Naive thymus-derived CD4-positive, alpha-beta T cell (primary cell): Measurements from ENCODE around the gene EIF4E1B. TPM values are rescaled to one million over a fixed set of nuclear protein-coding genes. Genes with fewer than 3 reads are reported as not detected.

ENCODE experiments used
- ATAC-seq: fragments of 150-1000 bp; cut with Tn5 transposase; 2 replicates; pipeline ENCODE4 v1.10.0; 2021; ENCODE audit warnings: mild to moderate bottlenecking, moderate library complexity
- CTCF ChIA-PET: fragments of 350-600 bp; sonication (Branson Sonifier 250); formaldehyde crosslinking; loops from one replicate; lab custom pipeline; 2021; ENCODE audit warnings: antibody characterized with exemption; lab: Charles Lee
- POLR2A ChIA-PET: fragments of 350-600 bp; sonication (Branson Sonifier 250); formaldehyde crosslinking; loops from one replicate; lab custom pipeline; 2021; ENCODE audit warnings: antibody characterized with exemption, inconsistent platforms; lab: Charles Lee
- DNase-seq, 9 donors: peaks; one replicate each; pipeline versions ENCODE4 v3.0.0 to v3.0.0-alpha.2; 2020 to 2022; ENCODE audit warnings: mixed read lengths in 1 of 9
- H3K27ac ChIP-seq: one replicate; pipeline ENCODE4 v1.7.0; 2013; ENCODE audit warnings: mild to moderate bottlenecking, low read depth, low read length, moderate library complexity
- H3K27me3 ChIP-seq, 2 donors: one replicate each; pipeline ENCODE4 v1.7.0; 2013; ENCODE audit warnings: low read length in 2 of 2, mild to moderate bottlenecking in 2 of 2, moderate library complexity in 2 of 2; ENCODE audit not compliant: control insufficient read depth in 2 of 2, insufficient read depth in 2 of 2
- H3K36me3 ChIP-seq, 3 experiments: 1 replicate in 2 of 3; 2 replicates in 1 of 3; pipeline ENCODE4 v1.7.0; 2013; ENCODE audit warnings: low read length in 3 of 3, mild to moderate bottlenecking in 3 of 3, moderate library complexity in 1 of 3; ENCODE audit not compliant: insufficient read depth in 3 of 3, control insufficient read depth in 2 of 3
- H3K4me1 ChIP-seq, 2 donors: one replicate each; pipeline ENCODE4 v1.7.0; 2013; ENCODE audit warnings: low read length in 2 of 2, mild to moderate bottlenecking in 2 of 2, moderate library complexity in 1 of 2; ENCODE audit not compliant: control insufficient read depth in 2 of 2, insufficient read depth in 2 of 2
- H3K4me3 ChIP-seq: 2 replicates; pipeline ENCODE4 v1.7.0; 2013; ENCODE audit warnings: mild to moderate bottlenecking, low read length
- H3K9me3 ChIP-seq, 3 experiments: 1 replicate in 2 of 3; 2 replicates in 1 of 3; pipeline ENCODE4 v1.7.0; 2013; ENCODE audit warnings: low read length in 3 of 3; ENCODE audit not compliant: control insufficient read depth in 2 of 3
- H3K27ac Mint-ChIP-seq, 9 donors: one replicate each; pipeline ENCODE4 v1.8.0; 2020 to 2022; ENCODE audit warnings: mixed read lengths in 9 of 9, mild to moderate bottlenecking in 8 of 9, moderate library complexity in 5 of 9, inconsistent platforms in 2 of 9
- H3K27me3 Mint-ChIP-seq, 5 donors: one replicate each; pipeline ENCODE4 v1.8.0; 2021 to 2022; ENCODE audit warnings: mixed read lengths in 5 of 5, mild to moderate bottlenecking in 1 of 5
- H3K36me3 Mint-ChIP-seq, 5 donors: one replicate each; pipeline ENCODE4 v1.8.0; 2020 to 2022; ENCODE audit warnings: mixed read lengths in 5 of 5, mild to moderate bottlenecking in 3 of 5, inconsistent platforms in 1 of 5
- H3K4me1 Mint-ChIP-seq, 7 donors: one replicate each; pipeline ENCODE4 v1.8.0; 2020 to 2022; ENCODE audit warnings: mixed read lengths in 7 of 7, mild to moderate bottlenecking in 3 of 7, inconsistent platforms in 1 of 7
- H3K4me3 Mint-ChIP-seq, 10 donors: one replicate each; pipeline ENCODE4 v1.8.0; 2020 to 2022; ENCODE audit warnings: mild to moderate bottlenecking in 10 of 10, mixed read lengths in 10 of 10, moderate library complexity in 6 of 10, inconsistent platforms in 2 of 10
- H3K9me3 Mint-ChIP-seq, 11 donors: one replicate each; pipeline ENCODE4 v1.8.0; 2020 to 2022; ENCODE audit warnings: mixed read lengths in 11 of 11, mild to moderate bottlenecking in 4 of 11, inconsistent platforms in 1 of 11, moderate library complexity in 1 of 11
- intact Hi-C, 2 donors: fragments of 100-400 bp; cut with micrococcal nuclease; formaldehyde crosslinking; loops; one replicate each; pipeline ENCODE4 v1.15.1; 2023
- polyA plus RNA-seq, 2 donors: library from polyadenylated mRNA; unstranded; fragments of 300-500 nt; fragmentation: Illumina TruSeq; gene quantifications; one replicate each; pipeline ENCODE4 v1.2.3, GENCODE V29; 2021
- total RNA-seq, 6 experiments: library from RNA in 5 of 6; stranded (reverse) in 5 of 6; gene quantifications; 1 replicate in 5 of 6; 2 replicates in 1 of 6; pipeline ENCODE4 v1.2.3 and lab custom pipeline; 2021 to 2026

EIF4E1B gene
- total and polyA plus RNA-seq, 7 experiments from 2014 or later, result not detected

GRCh38 chr5:176661676-176662075 is 31.2 kb downstream of the EIF4E1B start:
- Mint-ChIP-seq H3K4me1 (peaks cover 26 to 33% (median 33%) of the 10 kb centered on the region in 7 donors), H3K36me3 (no peaks in the 10 kb centered on the region), H3K27ac (no peak overlapping the region), H3K9me3 (no peaks in the 10 kb centered on the region), H3K27me3 (peaks cover 6 to 22% (median 11%) of the 10 kb centered on the region in 5 donors), H3K4me3 (no peak overlapping the region)
- ChIA-PET POLR2A (interaction anchor here (5.3 kb wide), 1 partner anchor 13 kb away, joined by 36 read pairs; the partner anchor contains the start of gene TSPAN17), CTCF (interaction anchor here (0.6 to 2.2 kb wide), 7 partner anchors 8 to 929 kb away, joined by 3 to 20 read pairs (median 4); no protein-coding TSS in a partner anchor)
- H3K27me3 ChIP-seq, result no peaks in the 10 kb centered on the region
- DNase-seq (no peak), ATAC-seq (no peak)
- peaks cover 25 to 31% of the 10 kb centered on the region in 2 donors for H3K4me1 ChIP-seq
- peaks cover 0 to 2% (median 0%) of the 10 kb centered on the region in 3 experiments for H3K36me3 ChIP-seq
- H3K27ac ChIP-seq, result no peak overlapping the region
- intact Hi-C loops, result loop anchor here (2.0 to 10.0 kb wide), 4 partner anchors 83 to 297 kb away; no protein-coding TSS in a partner anchor
- no peaks in the 10 kb centered on the region for H3K9me3 ChIP-seq
- H3K4me3 ChIP-seq, result no peak overlapping the region

DNA sequence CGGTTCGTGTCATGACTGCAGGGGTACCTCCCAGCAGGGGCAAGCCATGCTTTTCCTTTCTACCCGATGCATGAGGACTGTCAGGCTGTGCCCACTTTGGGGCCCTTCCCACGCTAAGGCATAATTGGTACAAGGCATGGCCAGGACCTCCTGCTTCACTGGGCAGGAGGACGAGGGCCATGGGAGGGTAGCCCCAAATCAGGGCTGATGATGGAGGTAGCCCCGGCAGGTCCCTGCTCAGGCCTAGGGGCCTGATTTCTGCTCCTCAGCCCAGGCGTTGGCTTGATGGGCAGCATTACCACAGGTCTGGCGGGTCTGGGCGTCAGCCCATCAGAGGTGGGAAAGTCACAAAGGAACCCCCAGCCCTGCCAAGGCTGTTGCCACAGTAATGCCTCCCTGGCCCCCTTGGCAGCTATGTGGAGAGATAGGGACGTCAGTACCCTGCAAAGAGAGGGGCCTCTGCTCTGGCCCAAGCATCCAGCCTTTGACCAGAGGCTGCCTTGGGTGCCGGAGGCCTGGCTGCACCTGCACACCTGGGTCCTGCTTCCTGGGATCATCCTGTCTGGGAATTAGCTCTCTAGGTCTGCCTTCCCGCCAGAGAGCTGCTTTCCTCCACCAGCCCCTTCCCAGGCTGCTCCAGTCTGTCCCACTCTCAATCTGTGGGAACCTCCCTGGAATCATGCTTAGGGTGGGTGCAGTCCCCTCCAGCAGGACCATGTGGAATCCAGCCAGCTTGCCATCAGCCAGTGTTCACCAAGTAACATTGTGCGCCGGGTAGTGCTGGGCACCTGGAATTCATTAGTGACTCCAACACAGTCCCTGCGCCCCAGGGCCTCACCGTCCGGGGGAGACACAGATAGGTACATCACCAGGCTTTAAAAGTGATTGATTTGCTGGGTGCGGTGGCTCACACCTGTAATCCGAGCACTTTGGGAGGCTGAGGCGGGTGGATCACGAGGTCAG is 32.2 kb downstream of the EIF4E1B start:
- ATAC-seq (no peak), DNase-seq (no peak)
- H3K4me3 ChIP-seq, result no peak overlapping the region
- H3K9me3 Mint-ChIP-seq, result no peaks in the 10 kb centered on the region
- ChIA-PET POLR2A (no interaction called here), CTCF (no interaction called here)
- H3K27ac Mint-ChIP-seq, result no peak overlapping the region
- peaks cover 6 to 25% (median 14%) of the 10 kb centered on the region in 5 donors for H3K27me3 Mint-ChIP-seq
- no peak overlapping the region for H3K4me3 Mint-ChIP-seq
- no peaks in the 10 kb centered on the region for H3K36me3 ChIP-seq
- no peak overlapping the region for H3K27ac ChIP-seq
- H3K9me3 ChIP-seq, result no peaks in the 10 kb centered on the region
- no peaks in the 10 kb centered on the region for H3K27me3 ChIP-seq
- H3K4me1 ChIP-seq, result peaks cover 25 to 31% of the 10 kb centered on the region in 2 donors
- intact Hi-C loops, result loop anchor here in 1 of 2 donors (10.0 kb wide), 1 partner anchor 82 kb away; no protein-coding TSS in a partner anchor
- H3K36me3 Mint-ChIP-seq, result no peaks in the 10 kb centered on the region
- H3K4me1 Mint-ChIP-seq, result peaks cover 25 to 33% (median 33%) of the 10 kb centered on the region in 7 donors

DNA sequence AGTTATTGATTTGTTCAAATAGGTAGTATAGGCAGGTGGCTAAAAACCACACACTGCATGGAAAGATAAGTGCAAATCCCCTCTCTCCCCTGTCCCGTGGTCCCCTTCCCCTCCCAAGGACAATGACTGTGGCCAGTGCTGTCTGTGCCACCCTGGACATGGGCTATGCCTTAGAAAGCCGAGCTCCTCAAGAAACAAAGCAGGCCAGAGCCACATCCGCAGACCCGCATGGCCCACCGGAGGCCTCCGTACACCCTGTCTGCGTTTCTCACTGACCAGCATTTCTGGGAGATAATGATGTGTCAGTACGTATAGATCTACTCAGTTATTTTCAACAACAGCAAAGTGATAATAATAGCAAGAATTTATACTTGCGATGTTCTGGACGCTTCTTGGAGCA is 33.1 kb downstream of the EIF4E1B start:
- peaks cover 6 to 25% (median 14%) of the 10 kb centered on the region in 5 donors for H3K27me3 Mint-ChIP-seq
- CTCF ChIA-PET, result no interaction called here
- intact Hi-C loops, result loop anchor here in 1 of 2 donors (10.0 kb wide), 1 partner anchor 81 kb away; no protein-coding TSS in a partner anchor

DNA sequence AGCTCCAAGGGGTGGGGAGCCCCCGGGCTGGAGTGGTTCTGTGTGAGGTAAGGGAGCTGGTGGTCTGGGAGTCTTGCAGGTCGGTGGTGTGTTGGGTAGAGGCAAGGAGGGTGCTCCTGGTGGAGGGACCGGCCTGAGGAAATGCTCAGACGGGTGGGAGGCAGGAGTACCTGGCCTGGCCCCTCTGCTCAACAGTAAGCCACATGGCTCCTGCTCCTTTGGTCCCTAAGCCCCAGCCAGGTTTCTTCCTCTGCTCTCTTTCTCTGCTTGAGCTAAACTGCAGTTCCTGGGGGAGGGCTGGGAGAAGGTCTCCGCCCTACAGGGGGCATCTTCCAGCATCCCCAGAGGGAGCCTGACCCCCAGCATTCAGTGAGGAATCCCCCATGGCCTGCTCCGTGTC is 34.0 kb downstream of the EIF4E1B start:
- intact Hi-C loops, result loop anchor here in 1 of 2 donors (10.0 kb wide), 1 partner anchor 80 kb away; no protein-coding TSS in a partner anchor

More for the DNA sequence above, 33.1 kb downstream of the EIF4E1B start:
- no peaks in the 10 kb centered on the region for H3K9me3 Mint-ChIP-seq
- H3K27ac Mint-ChIP-seq, result no peak overlapping the region
- no peak overlapping the region for H3K27ac ChIP-seq
- no peaks in the 10 kb centered on the region for H3K36me3 ChIP-seq
- peaks cover 16 to 22% of the 10 kb centered on the region in 2 donors for H3K4me1 ChIP-seq
- POLR2A ChIA-PET, result no interaction called here
- H3K4me3 ChIP-seq, result no peak overlapping the region
- H3K27me3 ChIP-seq, result no peaks in the 10 kb centered on the region
- H3K36me3 Mint-ChIP-seq, result no peaks in the 10 kb centered on the region
- H3K4me3 Mint-ChIP-seq, result no peak overlapping the region
- no peaks in the 10 kb centered on the region for H3K9me3 ChIP-seq
- DNase-seq (no peak), ATAC-seq (no peak)
- H3K4me1 Mint-ChIP-seq, result peaks cover 16 to 25% (median 24%) of the 10 kb centered on the region in 7 donors

GRCh38 chr5:176664886-176665285 is 34.4 kb downstream of the EIF4E1B start:
- Mint-ChIP-seq H3K9me3 (no peaks in the 10 kb centered on the region), H3K4me3 (no peak overlapping the region), H3K27me3 (peaks cover 6 to 31% (median 14%) of the 10 kb centered on the region in 5 donors), H3K27ac (no peak overlapping the region), H3K4me1 (peaks cover 4 to 12% (median 11%) of the 10 kb centered on the region in 7 donors), H3K36me3 (no peaks in the 10 kb centered on the region)
- Histone ChIP-seq H3K4me1 (peaks cover 7 to 12% of the 10 kb centered on the region in 2 donors), H3K27ac (no peak overlapping the region), H3K27me3 (no peaks in the 10 kb centered on the region), H3K9me3 (no peaks in the 10 kb centered on the region), H3K4me3 (no peak overlapping the region), H3K36me3 (no peaks in the 10 kb centered on the region)
- ChIA-PET POLR2A (no interaction called here), CTCF (interaction anchor here (0.5 kb wide), 1 partner anchor 294 kb away, joined by 3 read pairs; no protein-coding TSS in a partner anchor)
- DNase-seq (no peak), ATAC-seq (no peak)
- intact Hi-C loops, result loop anchor here in 1 of 2 donors (10.0 kb wide), 1 partner anchor 80 kb away; no protein-coding TSS in a partner anchor

More for the DNA sequence above, 34.0 kb downstream of the EIF4E1B start:
- H3K4me1 ChIP-seq, result peaks cover 7 to 12% of the 10 kb centered on the region in 2 donors
- CTCF ChIA-PET, result interaction anchor here (0.5 kb wide), 1 partner anchor 295 kb away, joined by 3 read pairs; no protein-coding TSS in a partner anchor
- H3K4me3 Mint-ChIP-seq, result no peak overlapping the region
- H3K27me3 ChIP-seq, result no peaks in the 10 kb centered on the region
- no peak overlapping the region for H3K4me3 ChIP-seq
- H3K4me1 Mint-ChIP-seq, result peaks cover 7 to 16% (median 14%) of the 10 kb centered on the region in 7 donors
- ATAC-seq, result no peak
- peak overlapping the region in 1 of 9 donors; percentile 43 for H3K27ac Mint-ChIP-seq
- peaks cover 6 to 31% (median 14%) of the 10 kb centered on the region in 5 donors for H3K27me3 Mint-ChIP-seq
- no peak for DNase-seq
- no peak overlapping the region for H3K27ac ChIP-seq
- H3K36me3 ChIP-seq, result no peaks in the 10 kb centered on the region
- no peaks in the 10 kb centered on the region for H3K36me3 Mint-ChIP-seq
- H3K9me3 Mint-ChIP-seq, result no peaks in the 10 kb centered on the region
- POLR2A ChIA-PET, result no interaction called here
- H3K9me3 ChIP-seq, result no peaks in the 10 kb centered on the region

DNA sequence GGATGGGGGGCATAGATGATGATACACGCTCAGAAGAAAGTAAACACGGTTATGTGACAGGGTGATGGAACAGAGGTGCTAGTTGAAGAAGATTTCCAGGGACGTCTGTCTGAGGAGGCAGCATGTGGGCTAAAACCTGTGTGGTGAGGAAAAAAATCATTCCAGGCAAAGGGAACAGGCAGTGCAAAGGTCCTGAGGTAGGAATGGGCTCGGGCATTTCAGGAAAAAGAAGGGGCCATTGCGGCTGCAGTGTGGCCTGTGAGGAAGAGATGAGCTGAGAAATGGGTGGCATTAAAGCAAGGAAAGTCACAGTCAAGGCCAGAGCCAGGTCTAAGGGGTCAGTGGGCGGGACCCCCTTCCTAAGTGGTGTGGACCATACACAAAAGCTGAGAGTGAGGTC is 35.0 kb downstream of the EIF4E1B start:
- H3K36me3 Mint-ChIP-seq, result no peaks in the 10 kb centered on the region

More for the DNA sequence above, 35.0 kb downstream of the EIF4E1B start:
- H3K4me1 Mint-ChIP-seq, result peaks cover 3 to 9% (median 5%) of the 10 kb centered on the region in 7 donors
- Histone ChIP-seq H3K4me3 (no peak overlapping the region), H3K27ac (no peak overlapping the region), H3K27me3 (no peaks in the 10 kb centered on the region), H3K4me1 (peaks cover 3 to 7% of the 10 kb centered on the region in 2 donors), H3K36me3 (no peaks in the 10 kb centered on the region), H3K9me3 (no peaks in the 10 kb centered on the region)
- H3K27me3 Mint-ChIP-seq, result peaks cover 6 to 31% (median 17%) of the 10 kb centered on the region in 5 donors
- DNase-seq (no peak), ATAC-seq (no peak)
- POLR2A ChIA-PET, result interaction anchor here (0.7 kb wide), 1 partner anchor 219 kb away, joined by 5 read pairs; no protein-coding TSS in a partner anchor
- no peak overlapping the region for H3K4me3 Mint-ChIP-seq
- H3K27ac Mint-ChIP-seq, result no peak overlapping the region
- CTCF ChIA-PET, result no interaction called here
- intact Hi-C loops, result loop anchor here in 1 of 2 donors (10.0 kb wide), 1 partner anchor 79 kb away; no protein-coding TSS in a partner anchor
- no peaks in the 10 kb centered on the region for H3K9me3 Mint-ChIP-seq
